Measurements from ENCODE around the gene TOGARAM2. TPM values are rescaled to one million over a fixed set of nuclear protein-coding genes. Genes with fewer than 3 reads are reported as not detected.

Gene TOGARAM2
- polyA plus RNA-seq (2012; ENCODE audit: low read depth, missing spikeins): 0.18 TPM

GRCh38 chr2:28981016-28981441, at the start of gene TOGARAM2:
Gene TOGARAM2, plus strand, starts transcription at chr2:28981298. Its CDS starts 13,537 bp downstream, at chr2:28994835.
- TF ChIP-seq PAX5 (IDR thresholded peaks at IDR 0.05; ENCODE audit: insufficient read depth, low read length, severe bottlenecking): no peak
- TF ChIP-seq TAF1 (IDR thresholded peaks at IDR 0.05; ENCODE audit: low read depth, low read length): no peak
- no peak for TF ChIP-seq SPI1 (IDR thresholded peaks at IDR 0.05; ENCODE audit: low read depth, low read length)
- no peak for FAIRE-seq
- DNase-seq (ENCODE audit: insufficient read length, low spot score): no peak

- FAIRE-seq (no peak), DNase-seq (ENCODE audit: insufficient read length, low spot score) (no peak)
- no peak for TF ChIP-seq TAF1 (IDR thresholded peaks at IDR 0.05; ENCODE audit: low read depth, low read length)
- TF ChIP-seq POLR2AphosphoS5 (IDR thresholded peaks at IDR 0.05; ENCODE audit: low read depth, low read length): no peak
- TF ChIP-seq PAX5 (IDR thresholded peaks at IDR 0.05; ENCODE audit: insufficient read depth, low read length, severe bottlenecking): no peak
- TF ChIP-seq POU2F2 (IDR thresholded peaks at IDR 0.05; ENCODE audit: low read depth, low read length): no peak
- TF ChIP-seq POLR2A (IDR thresholded peaks at IDR 0.05; ENCODE audit: low read depth, low read length): no peak
- TF ChIP-seq SPI1 (IDR thresholded peaks at IDR 0.05; ENCODE audit: low read depth, low read length): no peak
These were observed 46.3 kb upstream of the TOGARAM2 start for GRCh38 chr2:28934769-28935168.

GRCh38 chr2:28941008-28941407, 40.1 kb upstream of the TOGARAM2 start:
- no peak for TF ChIP-seq POU2F2 (IDR thresholded peaks at IDR 0.05; ENCODE audit: low read depth, low read length)
- TF ChIP-seq POLR2AphosphoS5 (IDR thresholded peaks at IDR 0.05; ENCODE audit: low read depth, low read length): no peak
- FAIRE-seq: no peak
- no peak for DNase-seq (ENCODE audit: insufficient read length, low spot score)

GRCh38 chr2:28944535-28945248, 36.4 kb upstream of the TOGARAM2 start:
- peak; percentile 13 for FAIRE-seq
- TF ChIP-seq PAX5 (IDR thresholded peaks at IDR 0.05; ENCODE audit: insufficient read depth, low read length, severe bottlenecking) (no peak), POU2F2 (IDR thresholded peaks at IDR 0.05; ENCODE audit: low read depth, low read length) (no peak), SPI1 (IDR thresholded peaks at IDR 0.05; ENCODE audit: low read depth, low read length) (no peak), POLR2A (IDR thresholded peaks at IDR 0.05; ENCODE audit: low read depth, low read length) (no peak), POLR2AphosphoS5 (IDR thresholded peaks at IDR 0.05; ENCODE audit: low read depth, low read length) (no peak), TAF1 (IDR thresholded peaks at IDR 0.05; ENCODE audit: low read depth, low read length) (no peak)

GRCh38 chr2:28948160-28948559, 32.9 kb upstream of the TOGARAM2 start:
- FAIRE-seq (no peak), DNase-seq (ENCODE audit: insufficient read length, low spot score) (no peak)
- TF ChIP-seq POU2F2 (IDR thresholded peaks at IDR 0.05; ENCODE audit: low read depth, low read length) (no peak), TAF1 (IDR thresholded peaks at IDR 0.05; ENCODE audit: low read depth, low read length) (no peak)

More at GRCh38 chr2:28944535-28945248, 36.4 kb upstream of the TOGARAM2 start:
- no peak for DNase-seq (ENCODE audit: insufficient read length, low spot score)

- FAIRE-seq (no peak), DNase-seq (ENCODE audit: insufficient read length, low spot score) (no peak)
- TF ChIP-seq SPI1 (IDR thresholded peaks at IDR 0.05; ENCODE audit: low read depth, low read length) (no peak), POLR2AphosphoS5 (IDR thresholded peaks at IDR 0.05; ENCODE audit: low read depth, low read length) (peak; percentile 32), TAF1 (IDR thresholded peaks at IDR 0.05; ENCODE audit: low read depth, low read length) (no peak), POU2F2 (IDR thresholded peaks at IDR 0.05; ENCODE audit: low read depth, low read length) (no peak), PAX5 (IDR thresholded peaks at IDR 0.05; ENCODE audit: insufficient read depth, low read length, severe bottlenecking) (no peak), POLR2A (IDR thresholded peaks at IDR 0.05; ENCODE audit: low read depth, low read length) (peak; percentile 11; the same call in 1 of the 2 replicates)
These were observed 31.9 kb upstream of the TOGARAM2 start for GRCh38 chr2:28949190-28949589.

GRCh38 chr2:28949617-28950305, 31.3 kb upstream of the TOGARAM2 start:
- no peak for DNase-seq (ENCODE audit: insufficient read length, low spot score)
- TF ChIP-seq POLR2AphosphoS5 (IDR thresholded peaks at IDR 0.05; ENCODE audit: low read depth, low read length) (peak; percentile 32; the same call in 1 of the 2 replicates), PAX5 (IDR thresholded peaks at IDR 0.05; ENCODE audit: insufficient read depth, low read length, severe bottlenecking) (no peak), POU2F2 (IDR thresholded peaks at IDR 0.05; ENCODE audit: low read depth, low read length) (no peak)
- FAIRE-seq: peak; percentile 23

GRCh38 chr2:28950941-28951630, 30.0 kb upstream of the TOGARAM2 start:
- DNase-seq (ENCODE audit: insufficient read length, low spot score) (no peak), FAIRE-seq (no peak)
- no peak for TF ChIP-seq POLR2AphosphoS5 (IDR thresholded peaks at IDR 0.05; ENCODE audit: low read depth, low read length)
- TF ChIP-seq TAF1 (IDR thresholded peaks at IDR 0.05; ENCODE audit: low read depth, low read length): no peak
- TF ChIP-seq POLR2A (IDR thresholded peaks at IDR 0.05; ENCODE audit: low read depth, low read length): no peak
- no peak for TF ChIP-seq SPI1 (IDR thresholded peaks at IDR 0.05; ENCODE audit: low read depth, low read length)
- TF ChIP-seq POU2F2 (IDR thresholded peaks at IDR 0.05; ENCODE audit: low read depth, low read length): no peak
- TF ChIP-seq PAX5 (IDR thresholded peaks at IDR 0.05; ENCODE audit: insufficient read depth, low read length, severe bottlenecking): no peak

GRCh38 chr2:28951910-28952835, 28.9 kb upstream of the TOGARAM2 start:
- no peak for FAIRE-seq
- DNase-seq (ENCODE audit: insufficient read length, low spot score): no peak

More at GRCh38 chr2:28951910-28952835, 28.9 kb upstream of the TOGARAM2 start:
- TF ChIP-seq POLR2A (IDR thresholded peaks at IDR 0.05; ENCODE audit: low read depth, low read length): no peak
- no peak for TF ChIP-seq TAF1 (IDR thresholded peaks at IDR 0.05; ENCODE audit: low read depth, low read length)
- TF ChIP-seq SPI1 (IDR thresholded peaks at IDR 0.05; ENCODE audit: low read depth, low read length): no peak
- TF ChIP-seq POU2F2 (IDR thresholded peaks at IDR 0.05; ENCODE audit: low read depth, low read length): no peak

Measured in GM12891 (cell line).